K562 (cell line): ENCODE data around the gene RCC1. TPM values are rescaled to one million over a fixed set of nuclear protein-coding genes. Genes with fewer than 3 reads are reported as not detected.
A peak's percentile ranks its signal among the peaks of the same experiment; 100 is the strongest.

Experiments used
- AFF4 ChIP-seq: sonication (generic); formaldehyde crosslinking; IDR thresholded peaks from 2 replicates; pipeline ENCODE4 v1.8.0; 2023; ENCODE audit warnings: mild to moderate bottlenecking, missing genetic modification reagents
- ATF7 ChIP-seq: fragments of 450-650 bp; IDR thresholded peaks from 2 replicates; pipeline ENCODE4 v1.7.1; 2014; ENCODE audit warnings: mild to moderate bottlenecking, moderate library complexity
- CTBP1 ChIP-seq: fragments of 450-650 bp; IDR thresholded peaks from 2 replicates; pipeline ENCODE4 v1.6.1; 2016; ENCODE audit warnings: borderline replicate concordance
- CXXC5 ChIP-seq: fragments of 250-450 bp; sonication (Bioruptor Pico); IDR thresholded peaks from 2 replicates; pipeline ENCODE4 v1.8.0; 2022; ENCODE audit warnings: inconsistent platforms, mild to moderate bottlenecking, moderate library complexity
- KLF13 ChIP-seq: fragments of 450-650 bp; IDR thresholded peaks from 2 replicates; pipeline ENCODE4 v1.6.1; 2016; ENCODE audit warnings: missing genetic modification characterization, low read depth, mild to moderate bottlenecking, missing compliant biosample characterization, moderate library complexity, borderline replicate concordance
- L3MBTL2 ChIP-seq: fragments of 450-650 bp; IDR thresholded peaks from 2 replicates; pipeline ENCODE4 v1.6.1; 2016; ENCODE audit warnings: mild to moderate bottlenecking, moderate library complexity
- NFRKB ChIP-seq: fragments of 450-650 bp; IDR thresholded peaks from 2 replicates; pipeline ENCODE4 v1.6.1; 2016; ENCODE audit warnings: low read depth
- RAD51 ChIP-seq: fragments of 450-650 bp; IDR thresholded peaks from 2 replicates; pipeline ENCODE4 v1.7.1; 2016; ENCODE audit warnings: low read depth, mild to moderate bottlenecking, borderline replicate concordance
- RNF2 ChIP-seq: sonication (generic); IDR thresholded peaks from 2 replicates; pipeline ENCODE4 v1.6.1; 2016
- SMARCA4 ChIP-seq: fragments of 450-650 bp; IDR thresholded peaks from 2 replicates; pipeline ENCODE4 v1.6.1; 2016
- ZBTB40 ChIP-seq, 2 experiments: fragments of 450-650 bp in 1 of 2; sonication (generic) in 1 of 2; formaldehyde crosslinking in 1 of 2; IDR thresholded peaks; 2 replicates each; pipeline versions ENCODE4 v1.7.1 to v1.9.0; 2016 to 2022; ENCODE audit warnings: inconsistent platforms in 1 of 2, mild to moderate bottlenecking in 1 of 2, missing genetic modification reagents in 1 of 2
- ZNF384 ChIP-seq: IDR thresholded peaks from 2 replicates; pipeline ENCODE4 v1.6.1; 2012; ENCODE audit warnings: low read depth, low read length, improper control_type of control experiment
- ZNF655 ChIP-seq: fragments of 250-450 bp; sonication (Bioruptor Pico); IDR thresholded peaks from 2 replicates; pipeline ENCODE4 v1.5.0; 2021
- ZNF699 ChIP-seq: fragments of 250-450 bp; sonication (Bioruptor Pico); IDR thresholded peaks from 2 replicates; pipeline ENCODE4 v1.8.0; 2021; ENCODE audit warnings: mild to moderate bottlenecking, moderate library complexity; ENCODE audit not compliant: insufficient replicate concordance
- polyA plus RNA-seq, 8 experiments: library from polyadenylated mRNA; depleted of rRNA in 4 of 8; stranded (reverse) in 5 of 8; unstranded in 3 of 8; fragments of >200 nt; fragmentation: Nextera tagmentation in 2 of 8; fragmentation: Illumina TruSeq in 1 of 8; extraction: Ambion mirVana in 2 of 8; extraction: Trizol in 1 of 8; gene quantifications; 2 replicates each; pipeline versions ENCODE4 v1.2.1 to v1.2.3, GENCODE V29; 2011 to 2014; ENCODE audit warnings: inconsistent platforms in 1 of 8, missing spikeins in 1 of 8
- total RNA-seq, 7 experiments: library from RNA; depleted of rRNA in 6 of 7; stranded (reverse); fragments of >200 nt in 6 of 7; fragmentation: Illumina TruSeq in 2 of 7; extraction: Trizol in 2 of 7; gene quantifications; 2 replicates each; pipeline versions ENCODE4 v1.2.1 to v1.2.3, GENCODE V29; 2011 to 2021; ENCODE audit warnings: low replicate concordance in 1 of 7

The RCC1 gene
- total and polyA plus RNA-seq, 9 of the 15 experiments (the other 6 are each of a cell fraction or from before 2014, with no cell fraction given), result 16.4 to 202 (median 107) TPM

DNA sequence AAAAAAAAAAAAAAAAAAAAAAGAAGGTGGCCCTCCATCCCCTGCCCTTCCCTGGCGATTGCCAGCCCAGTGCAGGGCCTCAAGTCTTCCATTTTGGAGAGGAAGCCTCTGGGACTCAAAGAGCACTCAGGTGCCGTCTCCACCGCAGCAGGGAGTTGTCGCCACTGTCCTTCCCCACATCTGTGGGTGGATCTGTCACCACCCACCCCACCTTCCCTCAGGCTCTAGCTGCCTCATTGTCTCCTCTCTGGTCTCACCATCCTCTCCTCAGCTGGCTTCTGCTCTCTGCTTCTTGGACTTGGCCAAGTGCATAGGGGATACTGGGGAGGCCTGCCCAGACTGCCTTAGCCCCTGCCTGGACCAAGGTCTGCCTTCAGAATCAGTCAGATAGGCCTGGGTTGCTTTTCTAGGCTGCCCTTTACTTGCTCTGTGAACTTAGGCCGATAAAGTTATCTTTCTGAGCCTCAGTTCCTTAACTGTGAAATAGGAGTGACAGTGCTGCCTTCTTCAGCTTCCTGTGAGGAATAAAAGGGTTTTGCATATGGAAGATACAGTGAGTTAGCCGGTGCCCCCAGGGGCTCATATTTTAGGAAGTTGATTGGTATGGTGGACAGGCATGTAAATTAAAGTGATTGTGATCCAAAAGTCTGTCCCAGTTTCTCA, 15.8 kb downstream of the RCC1 start (continued):
- TF ChIP-seq KLF13 (tag), result no peak
- peak; percentile 37; the same call in 1 of the 2 replicates for TF ChIP-seq ZNF384
- TF ChIP-seq RNF2, result no peak
- TF ChIP-seq SMARCA4, result 0 out of 2 replicates have a peak, but pooled peaks have one; percentile 11
- TF ChIP-seq ZNF655 (CRISPR knock-in tag), result no peak
- peak; percentile 44; the same call in 1 of the 2 replicates for TF ChIP-seq ZBTB40 (IDR thresholded peaks at IDR 0.05)
- no peak for TF ChIP-seq ZBTB40 (CRISPR knock-in tag; IDR thresholded peaks at IDR 0.05)
- peak; percentile 27; the same call in 1 of the 2 replicates for TF ChIP-seq CXXC5 (CRISPR knock-in tag)
- no peak for TF ChIP-seq NFRKB
- TF ChIP-seq L3MBTL2, result 0 out of 2 replicates have a peak, but pooled peaks have one; percentile 25
- no peak for TF ChIP-seq ATF7
- no peak for TF ChIP-seq AFF4 (CRISPR knock-in tag)
- 0 out of 2 replicates have a peak, but pooled peaks have one; percentile 40 for TF ChIP-seq CTBP1
- TF ChIP-seq ZNF699 (CRISPR knock-in tag), result no peak
- TF ChIP-seq RAD51, result no peak
